Measurements from ENCODE around the gene ZNF568. TPM values are rescaled to one million over a fixed set of nuclear protein-coding genes. Genes with fewer than 3 reads are reported as not detected.

The ZNF568 gene
- total and polyA plus RNA-seq, 2 donors (not counting 1 experiment from before 2014, with no cell fraction given), result 8.2 to 21.1 TPM

DNA sequence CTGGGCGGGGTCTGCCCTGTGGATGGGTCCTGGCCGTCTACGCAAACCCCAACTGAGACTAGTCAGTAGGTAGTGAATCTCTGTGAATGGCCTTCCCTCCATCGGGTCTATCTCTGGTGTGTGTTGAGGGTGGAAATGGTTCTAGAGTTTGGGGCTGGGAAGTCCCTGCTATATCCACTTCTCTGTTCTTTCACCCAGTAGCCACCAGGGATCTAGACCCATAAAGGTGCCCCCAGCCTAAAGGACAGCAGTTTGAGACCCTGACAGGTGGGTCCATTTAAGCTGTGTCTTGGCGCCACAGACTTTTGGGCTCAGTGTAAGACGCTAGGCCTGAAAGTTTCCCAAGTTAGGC is 57.7 kb downstream of the ZNF568 start:
- H3K4me1 ChIP-seq (ENCODE audit: control insufficient read depth in 2 of 2, insufficient read depth in 2 of 2, low read length in 2 of 2), result peaks cover 11 to 16% of the 10 kb centered on the region in 2 donors
- peak overlapping the region in 4 of 5 experiments; percentile 53 to 92 (median 83) for H3K4me3 ChIP-seq (ENCODE audit: control extremely low read depth in 1 of 5, extremely low read depth in 1 of 5, insufficient read depth in 1 of 5, low read depth in 2 of 5, low read length in 4 of 5)
- H2AFZ ChIP-seq (ENCODE audit: insufficient read depth, low read depth, low read length, poor library complexity, severe bottlenecking), result peak overlapping the region; percentile 100
- 71% methylated on average over 3 of the region's 6 CpGs for WGBS (ENCODE audit: insufficient coverage)
- ChIA-PET CTCF (interaction anchor here (0.7 to 1.5 kb wide), 4 partner anchors 54 to 397 kb away, joined by 3 to 6 read pairs (median 3); partner anchors contain the start of genes ZNF420 and ZNF527), POLR2A (interaction anchor here (0.9 kb wide), 1 partner anchor 533 kb away, joined by 3 read pairs; the partner anchor contains the start of gene ZNF793)
- Mint-ChIP-seq H3K9me3 (ENCODE audit: insufficient read depth) (no peaks in the 10 kb centered on the region), H3K4me1 (peaks cover 13% of the 10 kb centered on the region), H3K27ac (peak overlapping the region; percentile 91), H3K27me3 (no peaks in the 10 kb centered on the region), H3K4me3 (peak overlapping the region; percentile 97)
- ATAC-seq (ENCODE audit: low read depth) (no peak), DNase-seq (no peak)
- H3K27ac ChIP-seq (ENCODE audit: low read length in 2 of 2), result peak overlapping the region; percentile 49 to 71
- H3K27me3 ChIP-seq (replicated peaks in 1 of 4; ENCODE audit: control extremely low read depth in 1 of 4, control insufficient read depth in 3 of 4, insufficient read depth in 4 of 4, low read length in 3 of 4), result no peaks in the 10 kb centered on the region
- no peaks in the 10 kb centered on the region for H3K36me3 ChIP-seq (replicated peaks in 1 of 2; ENCODE audit: control extremely low read depth in 1 of 2, control insufficient read depth in 1 of 2, extremely low read depth in 1 of 2, insufficient read depth in 2 of 2, low read length in 1 of 2)
- H3K4me2 ChIP-seq (replicated peaks; ENCODE audit: low read depth, low read length, poor library complexity, severe bottlenecking), result peak overlapping the region; percentile 81
- H3K79me2 ChIP-seq (ENCODE audit: control insufficient read depth, insufficient read depth, low read length), result no peaks in the 10 kb centered on the region
- H3K9ac ChIP-seq (ENCODE audit: low read length), result peak overlapping the region; percentile 87
- TF ChIP-seq, protein P1, sequence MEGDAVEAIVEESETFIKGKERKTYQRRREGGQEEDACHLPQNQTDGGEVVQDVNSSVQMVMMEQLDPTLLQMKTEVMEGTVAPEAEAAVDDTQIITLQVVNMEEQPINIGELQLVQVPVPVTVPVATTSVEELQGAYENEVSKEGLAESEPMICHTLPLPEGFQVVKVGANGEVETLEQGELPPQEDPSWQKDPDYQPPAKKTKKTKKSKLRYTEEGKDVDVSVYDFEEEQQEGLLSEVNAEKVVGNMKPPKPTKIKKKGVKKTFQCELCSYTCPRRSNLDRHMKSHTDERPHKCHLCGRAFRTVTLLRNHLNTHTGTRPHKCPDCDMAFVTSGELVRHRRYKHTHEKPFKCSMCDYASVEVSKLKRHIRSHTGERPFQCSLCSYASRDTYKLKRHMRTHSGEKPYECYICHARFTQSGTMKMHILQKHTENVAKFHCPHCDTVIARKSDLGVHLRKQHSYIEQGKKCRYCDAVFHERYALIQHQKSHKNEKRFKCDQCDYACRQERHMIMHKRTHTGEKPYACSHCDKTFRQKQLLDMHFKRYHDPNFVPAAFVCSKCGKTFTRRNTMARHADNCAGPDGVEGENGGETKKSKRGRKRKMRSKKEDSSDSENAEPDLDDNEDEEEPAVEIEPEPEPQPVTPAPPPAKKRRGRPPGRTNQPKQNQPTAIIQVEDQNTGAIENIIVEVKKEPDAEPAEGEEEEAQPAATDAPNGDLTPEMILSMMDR (IDR thresholded peaks at IDR 0.05), result no peak
- no peak for TF ChIP-seq EZH2 (IDR thresholded peaks at IDR 0.05; ENCODE audit: borderline replicate concordance, insufficient read depth, low read depth, low read length, poor library complexity, severe bottlenecking)
- no peaks in the 10 kb centered on the region for H4K20me1 ChIP-seq (ENCODE audit: control insufficient read depth, insufficient read depth, low read length, poor library complexity, severe bottlenecking)
- H3K9me3 ChIP-seq (ENCODE audit: control extremely low read depth in 1 of 3, control insufficient read depth in 2 of 3, insufficient read depth in 1 of 3, low read length in 2 of 3), result peaks cover 0 to 30% (median 1%) of the 10 kb centered on the region in 3 donors
- intact Hi-C loops (cut with micrococcal nuclease), result loop anchor here (1.0 to 2.0 kb wide), 8 partner anchors 58 to 595 kb away; partner anchors contain the start of genes ZFP14, ZNF260, ZNF345 and ZNF383

DNA sequence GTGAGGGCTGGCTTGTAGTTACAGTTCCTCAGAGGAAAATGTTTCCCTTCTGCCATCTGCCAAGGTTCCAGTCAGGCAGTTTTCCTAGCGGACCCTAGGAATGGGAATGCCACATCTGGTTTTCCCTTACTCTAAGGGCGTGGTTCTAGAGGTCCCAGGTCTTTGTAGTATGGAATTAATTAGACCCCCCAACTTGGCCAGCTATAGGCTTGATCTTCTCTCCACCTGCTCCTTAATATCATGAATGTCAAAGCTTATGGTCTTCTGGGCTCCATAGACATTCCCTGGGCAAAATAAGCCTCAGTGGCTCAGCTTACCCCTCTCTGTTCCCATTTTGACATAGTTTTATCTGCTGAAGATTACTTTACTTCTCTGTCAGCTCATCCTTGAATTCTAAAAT is 70.0 kb downstream of the ZNF568 start:
- no peak overlapping the region for H3K27ac Mint-ChIP-seq
- WGBS (ENCODE audit: insufficient coverage), result 100% methylated on average over 1 of the region's 2 CpGs
- Histone ChIP-seq H4K20me1 (ENCODE audit: control insufficient read depth, insufficient read depth, low read length, poor library complexity, severe bottlenecking) (no peaks in the 10 kb centered on the region), H3K9me3 (ENCODE audit: control extremely low read depth in 1 of 3, control insufficient read depth in 2 of 3, insufficient read depth in 1 of 3, low read length in 2 of 3) (peaks cover 3 to 28% (median 4%) of the 10 kb centered on the region in 3 donors), H3K9ac (ENCODE audit: low read length) (no peak overlapping the region), H3K4me1 (ENCODE audit: control insufficient read depth in 2 of 2, insufficient read depth in 2 of 2, low read length in 2 of 2) (no peaks in the 10 kb centered on the region), H3K4me3 (ENCODE audit: control extremely low read depth in 1 of 5, extremely low read depth in 1 of 5, insufficient read depth in 1 of 5, low read depth in 2 of 5, low read length in 4 of 5) (no peak overlapping the region), H3K27me3 (replicated peaks in 1 of 4; ENCODE audit: control extremely low read depth in 1 of 4, control insufficient read depth in 3 of 4, insufficient read depth in 4 of 4, low read length in 3 of 4) (no peaks in the 10 kb centered on the region), H3K36me3 (replicated peaks in 1 of 2; ENCODE audit: control extremely low read depth in 1 of 2, control insufficient read depth in 1 of 2, extremely low read depth in 1 of 2, insufficient read depth in 2 of 2, low read length in 1 of 2) (peaks cover 1 to 5% of the 10 kb centered on the region in 2 experiments), H3K79me2 (ENCODE audit: control insufficient read depth, insufficient read depth, low read length) (no peaks in the 10 kb centered on the region), H3K27ac (ENCODE audit: low read length in 2 of 2) (no peak overlapping the region), H3K4me2 (replicated peaks; ENCODE audit: low read depth, low read length, poor library complexity, severe bottlenecking) (no peak overlapping the region), H2AFZ (ENCODE audit: insufficient read depth, low read depth, low read length, poor library complexity, severe bottlenecking) (no peak overlapping the region)
- no peak overlapping the region for H3K4me3 Mint-ChIP-seq
- TF ChIP-seq, protein P1 (IDR thresholded peaks at IDR 0.05), result no peak
- TF ChIP-seq EZH2 (IDR thresholded peaks at IDR 0.05; ENCODE audit: borderline replicate concordance, insufficient read depth, low read depth, low read length, poor library complexity, severe bottlenecking), result no peak
- DNase-seq, result no peak
- no peak for ATAC-seq (ENCODE audit: low read depth)
- intact Hi-C loops (cut with micrococcal nuclease), result no loop called here
- POLR2A ChIA-PET, result no interaction called here
- H3K27me3 Mint-ChIP-seq, result no peaks in the 10 kb centered on the region
- CTCF ChIA-PET, result no interaction called here
- H3K9me3 Mint-ChIP-seq (ENCODE audit: insufficient read depth), result peaks cover 10% of the 10 kb centered on the region
- H3K4me1 Mint-ChIP-seq, result no peaks in the 10 kb centered on the region
